Measurements from ENCODE around the gene HID1. TPM values are rescaled to one million over a fixed set of nuclear protein-coding genes. Genes with fewer than 3 reads are reported as not detected.

HID1 gene
- total RNA-seq, 1 experiment from 2014 or later, result 12.7 TPM

- no peak overlapping the region for H3K4me3 Mint-ChIP-seq
- no peak overlapping the region for H3K4me2 ChIP-seq (ENCODE audit: insufficient read depth, insufficient read length, low read length)
- no peak overlapping the region for H2BK5ac ChIP-seq (ENCODE audit: insufficient read length, low read length)
- H2AFZ ChIP-seq (ENCODE audit: low read length), result no peak overlapping the region
- no peaks in the 10 kb centered on the region for H3K9me3 ChIP-seq (ENCODE audit: control insufficient read depth, low read depth, low read length)
- H3K79me1 ChIP-seq (ENCODE audit: insufficient read depth, low read depth, low read length, poor library complexity, severe bottlenecking), result no peaks in the 10 kb centered on the region
- H3K9me3 Mint-ChIP-seq, result no peaks in the 10 kb centered on the region
- no peak overlapping the region for H2BK20ac ChIP-seq (ENCODE audit: low read depth, low read length, poor library complexity, severe bottlenecking)
- no peak overlapping the region for H3K4ac ChIP-seq (ENCODE audit: low read depth, low read length)
- H3K36me3 Mint-ChIP-seq (ENCODE audit: insufficient read depth in 1 of 3, low read depth in 3 of 3), result no peaks in the 10 kb centered on the region; a peak in 1 of 7 replicates
- no peak overlapping the region for H2AK5ac ChIP-seq (ENCODE audit: insufficient read length, low read length)
- H3T11ph ChIP-seq (ENCODE audit: low read length), result no peak overlapping the region
- H3K9ac ChIP-seq (ENCODE audit: extremely low read depth, insufficient read length, low read length), result no peak overlapping the region
- no peak overlapping the region for H4K8ac ChIP-seq (replicated peaks; ENCODE audit: insufficient read length, low read depth, low read length)
- H2BK15ac ChIP-seq (ENCODE audit: low read depth, low read length), result no peak overlapping the region
- H4K91ac ChIP-seq (ENCODE audit: insufficient read length, low read depth, low read length), result no peak overlapping the region
- no peaks in the 10 kb centered on the region for H4K20me1 ChIP-seq (ENCODE audit: control insufficient read depth, insufficient read depth, insufficient read length)
- H3K4me1 ChIP-seq (ENCODE audit: insufficient read depth, low read length), result no peaks in the 10 kb centered on the region
- H3K18ac ChIP-seq (ENCODE audit: insufficient read length, low read depth, low read length), result no peak overlapping the region
- no peak for DNase-seq
- H3K14ac ChIP-seq (ENCODE audit: insufficient read depth, low read length), result no peak overlapping the region
- no peak for TF ChIP-seq CTCF (conservative IDR thresholded peaks at IDR 0.05)
- H4K5ac ChIP-seq (ENCODE audit: insufficient read length, low read depth, low read length), result no peak overlapping the region
- H2BK12ac ChIP-seq (ENCODE audit: insufficient read length, low read depth, low read length), result no peak overlapping the region
- H3K27ac ChIP-seq (ENCODE audit: insufficient read length, low read depth, low read length), result no peak overlapping the region
- no peak overlapping the region for H3K23ac ChIP-seq (ENCODE audit: insufficient read length, low read depth, low read length)
- H3K23me2 ChIP-seq (ENCODE audit: insufficient read length, low read depth, low read length, poor library complexity, severe bottlenecking), result peaks cover 2% of the 10 kb centered on the region
- H3K4me1 Mint-ChIP-seq, result peaks cover 11 to 22% of the 10 kb centered on the region in 2 experiments
- no peak overlapping the region for H3K56ac ChIP-seq (ENCODE audit: insufficient read length, low read depth, low read length)
- H2BK120ac ChIP-seq (ENCODE audit: low read depth, low read length, poor library complexity, severe bottlenecking), result no peak overlapping the region
- H3K27me3 ChIP-seq (ENCODE audit: insufficient read depth, low read length), result no peaks in the 10 kb centered on the region
- H3K27ac Mint-ChIP-seq, result no peak overlapping the region
- whole genome bisulfite sequencing (ENCODE audit: extremely low coverage, insufficient read length, low lambda C conversion rate), result no CpG with 5 or more reads among the region's 15 CpGs
- peaks cover 21% of the 10 kb centered on the region for H3K27me3 Mint-ChIP-seq (ENCODE audit: low read depth)
- no peaks in the 10 kb centered on the region for H3K79me2 ChIP-seq (ENCODE audit: insufficient read depth, low read length)
These were observed 18.4 kb downstream of the HID1 start for GRCh38 chr17:74954115-74954514.

Data from H9 (cell line).